Upper lobe of left lung (tissue), 6 donors: Measurements from ENCODE around the gene FBXL5. TPM values are rescaled to one million over a fixed set of nuclear protein-coding genes. Genes with fewer than 3 reads are reported as not detected.

Experiments used
- ATAC-seq, 2 donors: fragments of 200-7000 bp; cut with Tn5 transposase; one replicate each; pipeline ENCODE4 v1.9.1; 2022; ENCODE audit warnings: mild to moderate bottlenecking in 2 of 2, moderate library complexity in 2 of 2; ENCODE audit not compliant: low FRiP score in 2 of 2
- DNase-seq, 2 donors: peaks; one replicate each; pipeline ENCODE4 v3.0.0-alpha.2; 2019 to 2020
- H3K27ac ChIP-seq, 4 donors: fragments of 200-600 bp; sonication (generic); one replicate each; pipeline ENCODE4 v1.5.1; 2016 to 2019
- H3K27me3 ChIP-seq, 4 donors: fragments of 200-600 bp; sonication (generic); one replicate each; pipeline ENCODE4 v1.5.1; 2017 to 2019
- H3K36me3 ChIP-seq, 4 donors: fragments of 200-600 bp; sonication (generic); one replicate each; pipeline ENCODE4 v1.5.1; 2016 to 2019
- H3K4me1 ChIP-seq, 4 donors: fragments of 200-600 bp; sonication (generic); one replicate each; pipeline ENCODE4 v1.5.1; 2018 to 2019
- H3K4me3 ChIP-seq, 4 donors: fragments of 200-600 bp; sonication (generic); one replicate each; pipeline ENCODE4 v1.5.1; 2017 to 2019; ENCODE audit warnings: mild to moderate bottlenecking in 2 of 4, moderate library complexity in 1 of 4
- H3K9me3 ChIP-seq, 4 donors: fragments of 200-600 bp; sonication (generic); one replicate each; pipeline ENCODE4 v1.5.1; 2018 to 2019
- CTCF ChIP-seq, 6 experiments: fragments of 450-650 bp in 4 of 6; fragments of 200-600 bp in 2 of 6; sonication (generic) in 2 of 6; IDR thresholded peaks; one replicate each; pipeline ENCODE4 v1.5.1; 2016 to 2019; ENCODE audit warnings: antibody characterized with exemption in 6 of 6
- EP300 ChIP-seq, 4 donors: sonication (generic); formaldehyde crosslinking; IDR thresholded peaks; one replicate each; pipeline ENCODE4 v1.5.1; 2017; ENCODE audit warnings: antibody characterized with exemption in 4 of 4, control low read depth in 2 of 4
- POLR2A ChIP-seq, 4 donors: fragments of 450-650 bp; IDR thresholded peaks; one replicate each; pipeline ENCODE4 v1.5.1; 2016 to 2017; ENCODE audit warnings: antibody characterized with exemption in 4 of 4, mild to moderate bottlenecking in 2 of 4
- POLR2AphosphoS5 ChIP-seq, 2 donors: sonication (generic); formaldehyde crosslinking; IDR thresholded peaks; one replicate each; pipeline ENCODE4 v1.5.1; 2017; ENCODE audit warnings: antibody characterized with exemption in 2 of 2
- WGBS, 2 donors: methylation state at CpG; one replicate each; pipeline ENCODE4 v1.1.5; 2017 to 2018; 5-methylcytosine and 5-hydroxymethylcytosine counted together
- total RNA-seq, 6 donors: library from RNA; depleted of rRNA in 4 of 6; stranded (reverse); fragments of >200 nt in 4 of 6; gene quantifications; one replicate each; pipeline versions ENCODE4 v1.1.0 to v1.2.1, GENCODE V29; 2016 to 2021
- donor health status: DM: no; HTN: no; CAD: no; lungs with moderate emphysema.
- donor health status: DM: no; HTN: yes; CAD: no; lungs with severe emphysema.

Gene FBXL5
- total RNA-seq: 100 to 1,000 TPM in 2 of 6 donors, 10 to 100 TPM in 4; 52.4 to 146 (median 94.9) TPM

GRCh38 chr4:15655223-15656037 lies at the start of gene FBXL5:
TSS of gene FBXL5 (minus strand) at chr4:15655357. CDS start at chr4:15655287, 70 bp downstream.
- ATAC-seq (peak; percentile 87 to 93), DNase-seq (peak; percentile 83 to 97)
- no peaks in the 10 kb centered on the region for H3K9me3 ChIP-seq
- WGBS, 2 donors: 7 to 17% methylated on average over 25 to 50 of the region's 85 CpGs
- no peaks in the 10 kb centered on the region for H3K36me3 ChIP-seq
- H3K4me3 ChIP-seq: peak within 1 kb of the TSS; percentile 83 to 96 (median 86)
- TF ChIP-seq EP300 (IDR thresholded peaks at IDR 0.05) (no peak), POLR2AphosphoS5 (IDR thresholded peaks at IDR 0.05) (peak; percentile 85 to 91), POLR2A (IDR thresholded peaks at IDR 0.05) (peak in 3 of 4 donors; percentile 80 to 95 (median 93)), CTCF (IDR thresholded peaks at IDR 0.05) (peak in 3 of 6 experiments; percentile 24 to 32 (median 30))
- H3K27ac ChIP-seq: peak within 1 kb of the TSS; percentile 92 to 100 (median 99)
- peaks cover 29 to 44% (median 43%) of the 10 kb centered on the region in 4 donors for H3K4me1 ChIP-seq
- no peaks in the 10 kb centered on the region for H3K27me3 ChIP-seq

- Histone ChIP-seq H3K9me3 (no peaks in the 10 kb centered on the region), H3K36me3 (no peaks in the 10 kb centered on the region), H3K27ac (no peak overlapping the region), H3K27me3 (no peaks in the 10 kb centered on the region), H3K4me3 (no peak overlapping the region), H3K4me1 (peaks cover 0 to 12% (median 9%) of the 10 kb centered on the region in 4 donors)
- ATAC-seq (no peak), DNase-seq (no peak)
- TF ChIP-seq POLR2A (IDR thresholded peaks at IDR 0.05): no peak
- no peak for TF ChIP-seq CTCF (IDR thresholded peaks at IDR 0.05)
- no peak for TF ChIP-seq EP300 (IDR thresholded peaks at IDR 0.05)
- TF ChIP-seq POLR2AphosphoS5 (IDR thresholded peaks at IDR 0.05): no peak
Measured at GRCh38 chr4:15704129-15704528, 49.0 kb upstream of the FBXL5 start.

- Histone ChIP-seq H3K4me1 (peaks cover 0 to 12% (median 9%) of the 10 kb centered on the region in 4 donors), H3K9me3 (no peaks in the 10 kb centered on the region), H3K27ac (peak overlapping the region; percentile 5 to 86 (median 65)), H3K4me3 (peak overlapping the region in 3 of 4 donors; percentile 42 to 57 (median 55)), H3K36me3 (no peaks in the 10 kb centered on the region), H3K27me3 (no peaks in the 10 kb centered on the region)
- ATAC-seq (peak; percentile 25 to 52), DNase-seq (no peak)
- TF ChIP-seq EP300 (IDR thresholded peaks at IDR 0.05): no peak
- no peak for TF ChIP-seq POLR2AphosphoS5 (IDR thresholded peaks at IDR 0.05)
- TF ChIP-seq CTCF (IDR thresholded peaks at IDR 0.05): no peak
- no peak for TF ChIP-seq POLR2A (IDR thresholded peaks at IDR 0.05)
- 86 to 87% methylated on average over 11 of the region's 11 CpGs for WGBS, 2 donors
Measured at GRCh38 chr4:15703439-15703838, 48.3 kb upstream of the FBXL5 start.

GRCh38 chr4:15702941-15703403 lies 47.8 kb upstream of the FBXL5 start, which contains the start of gene BST1:
TSS of gene BST1 (plus strand) at chr4:15703065. CDS start at chr4:15703145, 80 bp downstream.
- Histone ChIP-seq H3K27me3 (no peaks in the 10 kb centered on the region), H3K4me3 (peak within 1 kb of the TSS; percentile 11 to 57 (median 48)), H3K4me1 (peaks cover 0 to 12% (median 9%) of the 10 kb centered on the region in 4 donors), H3K27ac (peak within 1 kb of the TSS; percentile 5 to 86 (median 65)), H3K36me3 (no peaks in the 10 kb centered on the region), H3K9me3 (no peaks in the 10 kb centered on the region)
- TF ChIP-seq POLR2A (IDR thresholded peaks at IDR 0.05): peak in 1 of 4 donors; percentile 61
- no peak for TF ChIP-seq EP300 (IDR thresholded peaks at IDR 0.05)
- peak; percentile 57 to 61 for TF ChIP-seq POLR2AphosphoS5 (IDR thresholded peaks at IDR 0.05)
- TF ChIP-seq CTCF (IDR thresholded peaks at IDR 0.05): no peak
- 1 to 3% methylated on average over 21 to 37 of the region's 43 CpGs for WGBS, 2 donors
- ATAC-seq: peak; percentile 83 to 94
- DNase-seq: peak; percentile 83 to 95
